Activated naive CD8-positive, alpha-beta T cell treated with anti-CD3 and anti-CD28 coated beads, Interleukin-2, amount 50 U/mL, for 24 hours (primary cell): Measurements from ENCODE around the gene FRAT1.

Experiments used
- ATAC-seq: fragments of 150-1000 bp; cut with Tn5 transposase; one replicate; pipeline ENCODE4 v1.10.0; 2021
- DNase-seq: peaks from one replicate; pipeline ENCODE4 v3.0.0; 2021
- H3K27ac Mint-ChIP-seq: one replicate; pipeline ENCODE4 v1.8.0; 2021; ENCODE audit warnings: mild to moderate bottlenecking, mixed read lengths
- H3K27me3 Mint-ChIP-seq: one replicate; pipeline ENCODE4 v1.8.0; 2021; ENCODE audit warnings: mixed read lengths
- H3K36me3 Mint-ChIP-seq: one replicate; pipeline ENCODE4 v1.8.0; 2021; ENCODE audit warnings: low read depth, mixed read lengths
- H3K4me1 Mint-ChIP-seq: one replicate; pipeline ENCODE4 v1.8.0; 2021; ENCODE audit warnings: mixed read lengths
- H3K4me3 Mint-ChIP-seq: one replicate; pipeline ENCODE4 v1.8.0; 2021; ENCODE audit warnings: mild to moderate bottlenecking, moderate library complexity, mixed read lengths
- H3K9me3 Mint-ChIP-seq: one replicate; pipeline ENCODE4 v1.8.0; 2021; ENCODE audit warnings: mixed read lengths

FRAT1 gene

DNA sequence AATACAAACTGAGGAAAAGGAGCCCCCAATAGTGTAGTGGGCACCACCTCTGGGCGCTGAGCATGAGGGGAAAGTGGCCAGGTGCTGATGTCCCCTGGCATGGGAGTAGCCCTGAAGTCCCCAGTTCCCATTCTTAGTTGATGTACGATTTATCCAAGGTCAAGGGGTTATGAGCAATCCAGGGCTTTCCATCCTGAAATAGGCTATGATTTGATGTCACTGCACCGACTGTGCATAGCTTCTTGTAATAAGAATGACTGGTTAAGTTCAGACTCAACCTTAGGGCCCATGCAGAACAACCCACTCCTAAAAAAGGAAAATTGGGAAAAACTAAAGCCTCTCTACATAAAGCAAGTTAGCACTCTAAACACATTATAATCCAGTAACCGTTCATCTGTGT, 4.4 kb downstream of the FRAT1 start:
- Mint-ChIP-seq H3K9me3 (no peaks in the 10 kb centered on the region), H3K4me3 (no peak overlapping the region), H3K27ac (no peak overlapping the region), H3K4me1 (peaks cover 42% of the 10 kb centered on the region), H3K27me3 (no peaks in the 10 kb centered on the region), H3K36me3 (no peaks in the 10 kb centered on the region)
- DNase-seq = no peak
- no peak for ATAC-seq

DNA sequence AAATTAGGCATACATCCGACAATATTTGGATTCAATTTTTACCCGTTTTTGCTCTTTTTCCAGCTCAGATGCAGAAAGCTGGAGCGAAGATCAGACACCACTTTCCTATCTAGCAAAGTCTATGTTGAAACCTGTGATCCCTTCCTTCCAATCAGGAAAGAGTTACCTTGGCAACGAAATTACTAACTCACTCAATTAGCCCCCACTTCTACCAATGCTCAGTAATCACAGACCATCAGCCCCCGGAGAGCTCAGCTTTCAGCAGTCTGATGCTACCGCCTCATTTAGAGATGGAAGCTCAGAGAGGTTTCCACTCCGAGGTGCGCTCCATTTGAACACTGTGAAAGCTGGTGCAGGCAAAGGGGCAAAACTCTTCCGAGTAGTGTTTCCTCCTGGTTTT, 6.7 kb downstream of the FRAT1 start:
- no peak overlapping the region for H3K4me3 Mint-ChIP-seq
- DNase-seq (no peak), ATAC-seq (no peak)
- H3K4me1 Mint-ChIP-seq = peaks cover 44% of the 10 kb centered on the region
- no peaks in the 10 kb centered on the region for H3K27me3 Mint-ChIP-seq
- peaks cover 10% of the 10 kb centered on the region for H3K36me3 Mint-ChIP-seq
- H3K27ac Mint-ChIP-seq = no peak overlapping the region
- no peaks in the 10 kb centered on the region for H3K9me3 Mint-ChIP-seq

DNA sequence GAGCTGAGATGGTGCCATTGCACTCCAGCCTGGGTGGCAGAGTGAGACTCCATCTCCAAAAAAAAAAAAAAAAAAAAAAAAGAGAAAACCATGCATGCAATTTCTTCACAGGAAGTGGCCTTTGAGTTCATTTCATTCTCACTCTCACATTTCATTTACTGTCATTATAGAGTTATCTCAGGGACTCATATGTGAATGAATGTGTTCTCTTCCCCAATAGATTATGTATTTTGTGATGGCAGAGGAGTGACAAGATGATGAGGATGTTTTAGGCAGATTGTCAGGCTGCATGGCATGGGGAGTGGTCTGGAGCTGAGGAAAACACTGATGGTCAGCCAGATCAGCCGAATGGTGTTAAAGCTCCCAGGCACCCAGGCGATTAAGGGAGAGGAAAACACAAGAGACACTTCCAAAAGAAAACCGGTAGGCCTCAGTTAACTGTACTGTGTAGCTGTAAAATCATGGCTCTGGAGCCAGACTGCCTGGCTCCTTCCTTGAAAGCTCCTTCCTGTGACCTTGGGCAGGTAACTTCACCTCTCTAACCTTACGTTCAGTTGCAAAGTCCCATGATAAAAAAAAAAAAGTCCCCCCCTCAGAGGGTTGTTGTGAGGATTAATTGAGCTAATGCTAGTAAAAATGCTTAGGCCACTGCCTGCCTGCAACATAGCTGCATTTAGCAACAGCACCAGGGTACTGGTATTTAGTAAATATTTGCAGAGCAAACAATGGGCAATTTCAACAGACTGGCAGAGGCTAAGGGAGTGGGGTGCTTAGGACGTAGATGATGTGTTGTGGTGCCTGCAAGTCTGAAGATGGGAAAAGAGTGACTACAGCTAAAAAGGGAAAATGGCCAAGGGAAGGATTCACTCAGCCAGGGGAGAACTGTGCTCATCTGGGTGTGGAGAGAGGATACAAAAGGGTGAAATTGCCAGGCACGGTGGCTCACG, 8.6 kb downstream of the FRAT1 start:
- Mint-ChIP-seq H3K36me3 (peaks cover 12% of the 10 kb centered on the region), H3K4me3 (no peak overlapping the region), H3K9me3 (no peaks in the 10 kb centered on the region), H3K27ac (peak overlapping the region; percentile 41), H3K4me1 (peaks cover 48% of the 10 kb centered on the region), H3K27me3 (no peaks in the 10 kb centered on the region)
- DNase-seq = no peak
- ATAC-seq = no peak

DNA sequence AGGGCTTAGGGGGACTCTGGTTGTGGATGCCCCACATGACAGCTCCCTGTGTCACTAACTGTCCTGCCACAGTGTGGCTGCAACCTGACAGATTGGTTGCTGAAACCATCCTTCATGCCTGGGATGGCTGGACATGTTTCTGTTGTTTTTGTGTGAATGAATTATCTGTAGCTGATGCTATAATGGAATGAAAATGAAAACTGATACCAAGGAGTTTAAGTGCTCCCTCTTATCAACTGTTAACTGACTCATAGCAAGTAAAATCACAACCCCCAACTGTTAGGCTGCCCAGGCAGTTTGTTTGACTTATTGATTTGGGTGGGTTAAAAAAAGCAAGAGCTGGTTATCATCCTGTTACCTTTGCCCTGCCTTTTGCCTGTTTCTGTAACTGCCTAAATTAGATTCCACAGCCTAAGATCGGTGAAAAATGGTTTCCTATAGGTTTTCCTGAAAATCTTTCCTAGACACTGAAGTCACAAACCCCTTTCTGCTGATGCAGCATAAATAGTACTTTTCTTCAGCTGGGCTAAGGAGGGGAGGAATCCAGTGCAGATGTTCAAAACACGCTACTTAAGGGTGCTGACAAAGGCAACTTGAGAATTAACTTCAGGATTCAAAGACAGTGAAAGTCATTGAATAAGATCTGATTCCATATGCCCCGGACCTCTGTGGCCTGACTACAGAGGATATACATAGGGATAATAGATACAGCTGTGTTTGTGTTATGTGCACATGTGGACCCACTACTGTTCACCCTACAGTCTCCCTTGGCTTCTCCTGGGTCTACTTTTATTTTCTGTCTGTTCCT, 9.8 kb downstream of the FRAT1 start:
- Mint-ChIP-seq H3K27ac (peak overlapping the region; percentile 30), H3K4me3 (no peak overlapping the region), H3K27me3 (no peaks in the 10 kb centered on the region), H3K9me3 (no peaks in the 10 kb centered on the region), H3K4me1 (peaks cover 58% of the 10 kb centered on the region), H3K36me3 (peaks cover 12% of the 10 kb centered on the region)
- DNase-seq (no peak), ATAC-seq (peak; percentile 25)

DNA sequence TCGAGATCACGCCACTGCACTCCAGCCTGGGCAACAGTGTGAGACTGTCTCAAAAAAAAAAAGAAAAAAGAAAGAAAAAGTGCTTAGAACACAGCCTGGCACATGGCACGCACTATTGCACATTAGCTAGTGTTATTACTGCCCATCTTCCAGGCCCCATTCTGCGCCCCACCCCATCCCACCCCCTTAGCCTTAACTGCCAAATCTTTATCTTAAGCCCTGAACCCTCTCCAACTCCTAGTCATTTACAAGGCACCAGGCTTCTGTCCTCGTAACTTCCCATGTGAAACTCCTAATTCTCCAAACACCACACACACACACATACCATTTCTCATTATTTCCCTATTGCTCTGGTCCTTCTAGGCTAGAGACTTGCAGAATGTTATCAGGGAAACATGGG, 10.7 kb downstream of the FRAT1 start:
- no peak for DNase-seq
- no peak overlapping the region for H3K4me3 Mint-ChIP-seq
- no peak overlapping the region for H3K27ac Mint-ChIP-seq
- peaks cover 58% of the 10 kb centered on the region for H3K4me1 Mint-ChIP-seq
- no peaks in the 10 kb centered on the region for H3K27me3 Mint-ChIP-seq
- H3K9me3 Mint-ChIP-seq = no peaks in the 10 kb centered on the region
- H3K36me3 Mint-ChIP-seq = peaks cover 12% of the 10 kb centered on the region
- no peak for ATAC-seq

DNA sequence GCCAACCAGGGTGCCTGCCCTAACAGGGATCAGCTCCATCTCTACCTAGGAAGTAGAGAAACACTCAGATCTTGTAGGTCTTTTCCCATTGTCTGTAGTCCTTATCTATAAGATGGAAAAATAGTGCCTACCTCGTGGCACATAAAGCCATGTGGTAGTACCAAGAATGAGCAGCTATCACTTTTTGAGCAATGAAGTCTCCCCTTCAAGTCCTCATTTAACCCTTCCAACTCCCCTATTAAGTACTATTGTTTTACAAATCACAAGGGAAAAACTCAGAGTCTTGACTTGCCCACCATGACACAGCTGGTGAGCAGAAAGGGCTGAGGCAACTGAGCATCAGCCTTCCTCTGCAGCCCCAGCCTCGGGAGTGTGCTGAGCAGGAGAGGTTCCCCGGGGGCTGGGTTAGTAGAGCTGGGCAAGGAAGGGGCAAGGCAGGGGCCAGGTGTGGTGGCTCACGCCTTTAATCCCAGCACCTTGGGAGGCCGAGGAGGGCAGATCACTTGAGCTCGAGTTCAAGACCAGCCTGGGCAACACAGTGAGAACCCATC, 12.2 kb downstream of the FRAT1 start:
- Mint-ChIP-seq H3K27me3 (no peaks in the 10 kb centered on the region), H3K9me3 (no peaks in the 10 kb centered on the region), H3K27ac (peak overlapping the region; percentile 47), H3K36me3 (peaks cover 12% of the 10 kb centered on the region), H3K4me3 (peak overlapping the region; percentile 32), H3K4me1 (peaks cover 66% of the 10 kb centered on the region)
- no peak for ATAC-seq
- DNase-seq = no peak

DNA sequence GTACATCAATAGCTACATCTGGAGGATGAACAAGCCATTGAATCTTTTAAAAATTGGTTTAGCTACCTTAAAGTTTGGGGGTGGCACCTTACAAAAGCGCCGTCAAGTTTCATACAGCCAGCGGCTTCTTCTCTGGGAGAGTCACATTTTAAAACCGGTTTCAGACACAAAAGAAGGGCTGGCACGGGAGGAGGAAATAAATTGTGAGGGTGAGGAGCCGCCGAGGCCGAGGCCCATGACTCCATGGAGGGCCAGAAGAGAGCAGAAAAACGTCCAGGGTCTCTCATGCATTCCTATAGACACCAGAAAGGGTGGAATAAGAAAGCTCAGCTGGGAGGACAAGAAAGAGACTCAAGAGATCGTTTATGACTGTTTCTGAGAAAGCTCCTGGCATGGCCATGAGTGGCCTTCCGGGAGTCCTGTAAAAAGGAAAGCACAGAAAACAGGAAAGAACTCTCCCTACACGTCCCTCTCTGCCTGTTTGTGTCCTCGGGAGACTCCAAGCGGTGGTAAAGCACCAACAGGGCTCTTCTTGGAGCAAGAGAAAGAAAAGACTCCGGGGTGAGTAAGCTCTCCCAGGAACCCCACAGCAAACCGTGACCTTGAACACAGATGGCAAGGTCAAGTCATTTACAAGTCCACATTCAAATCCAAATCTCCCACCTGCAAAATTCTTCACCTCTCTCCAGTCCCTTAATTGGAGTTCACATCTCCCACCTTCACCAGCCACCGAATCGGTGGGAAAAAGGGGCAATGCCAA, 13.7 kb downstream of the FRAT1 start:
- Mint-ChIP-seq H3K36me3 (peaks cover 12% of the 10 kb centered on the region), H3K27me3 (no peaks in the 10 kb centered on the region), H3K27ac (peak overlapping the region; percentile 85), H3K4me1 (peaks cover 62% of the 10 kb centered on the region), H3K9me3 (no peaks in the 10 kb centered on the region), H3K4me3 (peak overlapping the region; percentile 87)
- ATAC-seq (no peak), DNase-seq (no peak)

DNA sequence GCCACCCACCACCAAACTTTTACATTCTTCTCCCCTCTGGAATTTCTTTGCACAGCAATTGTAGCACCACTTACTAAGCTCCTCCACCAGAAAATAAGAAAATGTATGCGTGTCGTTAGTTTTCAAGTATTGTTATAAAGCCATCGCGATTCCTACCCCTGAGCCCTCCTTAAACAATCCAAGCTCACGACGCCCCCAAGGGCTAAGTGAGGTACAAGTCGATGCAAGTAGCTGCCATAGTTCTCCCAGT, 14.2 kb downstream of the FRAT1 start:
- H3K9me3 Mint-ChIP-seq = no peaks in the 10 kb centered on the region
- no peak for DNase-seq
- no peaks in the 10 kb centered on the region for H3K27me3 Mint-ChIP-seq
- ATAC-seq = no peak
- peak overlapping the region; percentile 85 for H3K27ac Mint-ChIP-seq
- peak overlapping the region; percentile 87 for H3K4me3 Mint-ChIP-seq
- H3K36me3 Mint-ChIP-seq = peaks cover 12% of the 10 kb centered on the region
- peaks cover 57% of the 10 kb centered on the region for H3K4me1 Mint-ChIP-seq

DNA sequence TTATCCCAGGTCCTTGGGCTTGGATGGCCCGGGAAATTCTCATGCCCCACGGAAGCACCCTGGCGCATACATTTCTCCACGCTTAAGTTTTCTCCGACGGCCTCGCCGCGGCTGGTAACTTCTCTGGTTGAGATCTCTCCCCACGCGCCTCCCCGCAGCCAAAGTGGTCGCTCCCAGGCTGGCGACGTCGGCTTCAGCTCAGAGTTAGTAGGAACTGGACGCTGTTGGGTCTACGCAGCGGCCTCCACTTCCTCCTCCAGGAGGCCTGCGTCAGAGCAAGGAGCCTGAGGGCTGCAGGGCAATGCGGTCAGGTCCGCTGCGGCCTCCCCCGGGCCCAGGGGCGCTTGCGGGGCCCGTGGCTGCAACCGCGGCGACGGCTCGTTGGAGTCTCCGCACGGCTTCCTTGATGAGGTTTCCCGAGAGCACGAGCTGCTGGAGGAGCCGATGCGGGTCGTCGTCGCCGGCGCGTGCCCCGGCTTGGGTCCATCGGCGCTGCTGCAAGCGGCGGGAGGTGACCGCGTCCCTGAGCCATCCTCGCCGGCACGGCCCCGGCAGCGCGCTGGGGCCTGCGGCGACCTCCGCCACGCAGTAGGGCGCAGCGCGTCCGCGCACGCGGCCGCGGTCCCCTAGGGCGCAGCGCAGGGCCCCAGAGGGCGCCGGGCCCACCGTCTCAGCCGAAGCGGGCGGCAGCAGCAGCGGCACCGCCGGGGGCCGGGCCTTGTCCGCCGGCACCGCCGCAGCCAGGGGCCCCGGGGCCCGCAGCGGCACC, 14.7 kb downstream of the FRAT1 start:
- Mint-ChIP-seq H3K27ac (peak overlapping the region; percentile 85), H3K27me3 (no peaks in the 10 kb centered on the region), H3K9me3 (no peaks in the 10 kb centered on the region), H3K4me3 (peak overlapping the region; percentile 87), H3K4me1 (peaks cover 52% of the 10 kb centered on the region), H3K36me3 (peaks cover 11% of the 10 kb centered on the region)
- ATAC-seq (peak; percentile 37), DNase-seq (peak; percentile 55)

DNA sequence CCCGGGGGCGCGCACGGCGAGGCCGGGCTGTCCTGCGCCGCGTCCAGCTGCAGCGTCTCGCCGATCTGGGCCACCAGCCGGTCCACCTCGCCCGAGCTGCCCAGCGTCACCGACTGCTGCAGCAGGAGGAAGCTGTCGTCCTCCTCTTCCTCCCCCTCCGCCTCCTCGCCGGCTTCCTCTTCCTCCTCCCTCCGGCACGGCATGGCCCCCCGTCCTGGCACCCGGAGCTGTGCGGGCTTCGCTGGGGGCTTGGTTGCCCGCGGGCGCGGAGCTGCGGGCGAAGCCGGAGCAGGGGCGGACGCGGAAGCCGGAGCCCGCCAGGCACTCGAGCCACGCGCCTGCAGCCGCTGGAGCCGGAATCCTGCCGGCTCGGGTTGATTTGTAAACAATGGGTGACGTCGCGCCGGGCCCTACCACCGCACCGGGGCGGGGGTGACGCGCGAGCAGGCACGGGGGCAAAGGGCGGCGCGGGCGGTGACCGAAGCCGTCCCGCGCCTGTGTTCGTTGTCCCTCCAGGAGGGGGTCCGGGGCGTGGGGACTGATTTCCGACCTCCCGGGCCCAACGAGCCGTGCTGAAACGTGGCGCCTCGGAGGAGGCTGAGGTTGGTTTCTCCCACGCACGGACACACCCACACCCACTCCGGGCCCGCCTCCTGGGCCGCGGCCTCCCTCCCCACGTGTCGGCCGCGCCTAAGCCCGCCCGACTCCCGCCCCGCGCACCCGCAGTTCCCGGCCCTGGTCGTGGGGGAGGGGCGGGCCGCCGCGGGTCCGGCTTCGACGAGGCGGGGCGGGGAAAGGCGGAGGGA, 15.5 kb downstream of the FRAT1 start, which contains the start of gene FRAT2:
Gene FRAT2 (minus strand): TSS at position 360 of the 806 bp plus-strand sequence. CDS start 157 bp downstream, at position 203.
- Mint-ChIP-seq H3K27me3 (no peaks in the 10 kb centered on the region), H3K4me3 (peak within 1 kb of the TSS; percentile 87), H3K36me3 (peaks cover 5% of the 10 kb centered on the region), H3K9me3 (no peaks in the 10 kb centered on the region), H3K4me1 (peaks cover 45% of the 10 kb centered on the region), H3K27ac (peak within 1 kb of the TSS; percentile 85)
- peak; percentile 87 for DNase-seq
- ATAC-seq = peak; percentile 72

DNA sequence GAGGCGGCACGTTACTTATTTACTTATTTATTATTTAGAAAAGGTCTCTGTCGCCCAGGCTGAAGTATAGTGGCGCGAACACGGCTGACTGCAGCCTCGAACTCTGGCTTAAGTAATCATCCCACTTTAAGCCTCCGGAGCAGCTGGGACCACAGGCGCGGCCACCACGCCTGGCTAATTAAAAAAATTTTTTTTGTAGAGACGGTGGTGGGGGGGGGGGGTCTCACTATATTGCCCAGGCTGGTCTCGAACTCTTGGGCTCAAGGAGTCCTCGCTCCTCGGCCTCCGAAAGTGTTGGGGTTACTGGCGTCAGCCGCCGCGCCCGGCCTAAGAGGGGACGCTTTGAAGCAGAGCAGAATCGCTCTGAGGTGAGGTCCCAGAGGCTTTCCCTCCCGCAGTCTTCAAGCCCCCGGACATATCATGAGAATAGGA, 16.1 kb downstream of the FRAT1 start:
- Mint-ChIP-seq H3K4me1 (peaks cover 41% of the 10 kb centered on the region), H3K9me3 (no peaks in the 10 kb centered on the region), H3K27ac (no peak overlapping the region), H3K36me3 (peaks cover 1% of the 10 kb centered on the region), H3K27me3 (no peaks in the 10 kb centered on the region), H3K4me3 (peak overlapping the region; percentile 71)
- no peak for ATAC-seq
- peak; percentile 25 for DNase-seq

DNA sequence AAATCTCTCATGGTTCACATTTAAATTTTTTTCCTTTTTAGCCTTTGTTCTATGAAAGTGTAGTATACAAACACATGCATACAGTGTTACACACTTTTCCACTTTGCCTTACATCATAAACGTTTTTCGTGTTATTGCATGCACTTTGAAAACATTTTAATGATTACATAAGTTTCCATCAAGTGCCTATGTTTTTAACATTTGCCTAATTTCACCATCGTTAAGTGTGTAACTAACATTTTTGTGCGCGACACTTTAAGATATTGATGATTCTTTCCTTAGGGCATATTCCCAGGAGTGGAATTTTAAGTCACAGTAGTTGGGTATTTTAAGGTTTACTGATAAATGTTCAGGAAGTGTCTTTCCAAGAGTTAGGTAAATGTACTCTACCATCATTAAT, 16.9 kb downstream of the FRAT1 start:
- H3K9me3 Mint-ChIP-seq = no peaks in the 10 kb centered on the region
- DNase-seq (no peak), ATAC-seq (no peak)
- peak overlapping the region; percentile 74 for H3K27ac Mint-ChIP-seq
- peak overlapping the region; percentile 56 for H3K4me3 Mint-ChIP-seq
- no peaks in the 10 kb centered on the region for H3K27me3 Mint-ChIP-seq
- peaks cover 40% of the 10 kb centered on the region for H3K4me1 Mint-ChIP-seq
- H3K36me3 Mint-ChIP-seq = peaks cover 1% of the 10 kb centered on the region

DNA sequence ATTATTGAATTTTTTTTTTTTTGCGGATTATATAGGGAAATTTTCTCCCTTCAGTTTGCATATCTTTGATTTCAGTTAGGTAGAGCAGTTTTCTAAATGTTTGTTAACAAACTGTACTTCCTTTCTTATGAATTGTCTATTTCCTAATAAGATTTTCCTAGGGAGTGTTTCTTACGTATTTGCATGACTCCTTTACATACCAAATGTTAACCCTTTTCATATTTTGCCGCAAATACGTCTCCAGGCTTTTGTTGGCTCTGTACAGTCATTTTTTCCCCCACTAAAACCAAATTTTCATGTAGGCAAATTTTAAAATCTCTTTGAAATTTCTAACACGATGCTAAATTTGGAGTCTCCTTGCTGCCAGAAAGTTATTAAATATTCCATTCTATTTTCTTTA, 17.4 kb downstream of the FRAT1 start:
- Mint-ChIP-seq H3K9me3 (no peaks in the 10 kb centered on the region), H3K4me1 (peaks cover 35% of the 10 kb centered on the region), H3K36me3 (no peaks in the 10 kb centered on the region), H3K27ac (peak overlapping the region; percentile 29), H3K4me3 (peak overlapping the region; percentile 28), H3K27me3 (no peaks in the 10 kb centered on the region)
- DNase-seq (no peak), ATAC-seq (no peak)
